K562 (cell line): ENCODE data around the gene TJP3. TPM values are rescaled to one million over a fixed set of nuclear protein-coding genes. Genes with fewer than 3 reads are reported as not detected.

Experiments used
- EGR1 ChIP-seq: fragments of 450-650 bp; conservative IDR thresholded peaks from 2 replicates; pipeline ENCODE4 v1.6.1; 2017; ENCODE audit warnings: mild to moderate bottlenecking
- MCM7 ChIP-seq, 2 experiments: fragments of 450-650 bp; IDR thresholded peaks; 2 replicates each; pipeline ENCODE4 v1.6.1; 2016 to 2018
- NEUROD1 ChIP-seq: fragments of 150-350 bp; IDR thresholded peaks from 2 replicates; pipeline ENCODE4 v1.6.1; 2014; ENCODE audit warnings: borderline replicate concordance, low read length, low read depth; ENCODE audit not compliant: partially characterized antibody
- PURB ChIP-seq: sonication (generic); formaldehyde crosslinking; IDR thresholded peaks from 2 replicates; pipeline ENCODE4 v1.9.0; 2021; ENCODE audit warnings: low read depth, mild to moderate bottlenecking, missing genetic modification reagents
- SIN3A ChIP-seq, 2 experiments: fragments of 150-350 bp in 1 of 2; IDR thresholded peaks; 2 replicates each; pipeline ENCODE4 v1.6.1; 2011 to 2016; ENCODE audit warnings: borderline replicate concordance in 2 of 2, low read depth in 2 of 2, low read length in 2 of 2, mild to moderate bottlenecking in 2 of 2, moderate library complexity in 2 of 2; ENCODE audit not compliant: control insufficient read depth in 1 of 2
- TCFL5 ChIP-seq: fragments of 250-450 bp; sonication (Bioruptor Pico); conservative IDR thresholded peaks from 2 replicates; pipeline ENCODE4 v1.6.1; 2021; ENCODE audit warnings: mild to moderate bottlenecking, moderate library complexity, matching md5 sums
- ZC3H11A ChIP-seq: IDR thresholded peaks from 2 replicates; pipeline ENCODE4 v1.6.1; 2012; ENCODE audit warnings: low read depth, low read length, improper control_type of control experiment
- polyA plus RNA-seq, 8 experiments: library from polyadenylated mRNA; depleted of rRNA in 4 of 8; stranded (reverse) in 5 of 8; unstranded in 3 of 8; fragments of >200 nt; fragmentation: Nextera tagmentation in 2 of 8; fragmentation: Illumina TruSeq in 1 of 8; extraction: Ambion mirVana in 2 of 8; extraction: Trizol in 1 of 8; gene quantifications; 2 replicates each; pipeline versions ENCODE4 v1.2.1 to v1.2.3, GENCODE V29; 2011 to 2014; ENCODE audit warnings: inconsistent platforms in 1 of 8, missing spikeins in 1 of 8
- total RNA-seq, 7 experiments: library from RNA; depleted of rRNA in 6 of 7; stranded (reverse); fragments of >200 nt in 6 of 7; fragmentation: Illumina TruSeq in 2 of 7; extraction: Trizol in 2 of 7; gene quantifications; 2 replicates each; pipeline versions ENCODE4 v1.2.1 to v1.2.3, GENCODE V29; 2011 to 2021; ENCODE audit warnings: low replicate concordance in 1 of 7
- TF ChIP-seq, protein P1 (sequence below): fragments of 250-450 bp; sonication (Bioruptor Pico); IDR thresholded peaks from 2 replicates; pipeline ENCODE4 v1.4.0; 2020; ENCODE audit warnings: mild to moderate bottlenecking, moderate library complexity
- TF ChIP-seq, protein P2 (sequence below): fragments of 250-450 bp; sonication (Bioruptor Pico); IDR thresholded peaks from 2 replicates; pipeline ENCODE4 v1.5.0; 2021
- TF ChIP-seq, protein P3 (sequence below), 2 experiments: IDR thresholded peaks; 2 replicates each; pipeline ENCODE4 v1.6.1; 2012; ENCODE audit warnings: improper control_type of control experiment in 2 of 2, low read depth in 2 of 2, low read length in 2 of 2, borderline replicate concordance in 1 of 2
- TF ChIP-seq, protein P4 (sequence below): sonication (generic); formaldehyde crosslinking; IDR thresholded peaks from 2 replicates; pipeline ENCODE4 v1.8.1; 2023; ENCODE audit warnings: mild to moderate bottlenecking, missing genetic modification reagents
- TF ChIP-seq, protein P5 (sequence below): fragments of 250-450 bp; sonication (Bioruptor Pico); IDR thresholded peaks from 2 replicates; pipeline ENCODE4 v1.4.0; 2020

Gene TJP3
- total and polyA plus RNA-seq, 9 of the 15 experiments (the other 6 are each of a cell fraction or from before 2014, with no cell fraction given) = 0.11 to 2.4 (median 0.57) TPM; not detected in 1

DNA sequence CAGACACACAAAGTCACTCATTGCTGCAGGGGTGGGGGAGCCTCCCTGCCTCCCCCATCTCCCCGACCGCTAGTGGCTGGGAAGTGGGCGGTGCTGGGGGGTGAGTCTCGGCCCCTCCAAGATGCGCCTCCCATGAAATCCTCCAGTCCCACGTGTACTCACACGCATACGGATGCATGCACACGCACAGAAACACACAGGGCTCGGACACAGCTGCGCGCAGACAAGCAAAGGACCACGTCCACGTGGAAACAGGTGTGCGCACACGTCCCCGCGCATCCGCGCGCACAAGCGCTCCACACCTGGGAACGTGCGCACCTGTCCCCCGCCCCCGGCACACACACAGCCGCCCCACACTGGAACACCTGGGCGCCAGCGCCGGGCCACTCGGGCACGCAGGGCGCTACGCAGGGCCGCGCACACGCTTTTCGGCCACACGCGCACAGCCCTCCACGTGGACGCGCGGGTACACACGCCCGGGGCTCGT is 77.3 kb downstream of the TJP3 start (continued):
- no peak for TF ChIP-seq TCFL5 (CRISPR knock-in tag)
- TF ChIP-seq ZC3H11A = no peak
- TF ChIP-seq, protein P1, sequence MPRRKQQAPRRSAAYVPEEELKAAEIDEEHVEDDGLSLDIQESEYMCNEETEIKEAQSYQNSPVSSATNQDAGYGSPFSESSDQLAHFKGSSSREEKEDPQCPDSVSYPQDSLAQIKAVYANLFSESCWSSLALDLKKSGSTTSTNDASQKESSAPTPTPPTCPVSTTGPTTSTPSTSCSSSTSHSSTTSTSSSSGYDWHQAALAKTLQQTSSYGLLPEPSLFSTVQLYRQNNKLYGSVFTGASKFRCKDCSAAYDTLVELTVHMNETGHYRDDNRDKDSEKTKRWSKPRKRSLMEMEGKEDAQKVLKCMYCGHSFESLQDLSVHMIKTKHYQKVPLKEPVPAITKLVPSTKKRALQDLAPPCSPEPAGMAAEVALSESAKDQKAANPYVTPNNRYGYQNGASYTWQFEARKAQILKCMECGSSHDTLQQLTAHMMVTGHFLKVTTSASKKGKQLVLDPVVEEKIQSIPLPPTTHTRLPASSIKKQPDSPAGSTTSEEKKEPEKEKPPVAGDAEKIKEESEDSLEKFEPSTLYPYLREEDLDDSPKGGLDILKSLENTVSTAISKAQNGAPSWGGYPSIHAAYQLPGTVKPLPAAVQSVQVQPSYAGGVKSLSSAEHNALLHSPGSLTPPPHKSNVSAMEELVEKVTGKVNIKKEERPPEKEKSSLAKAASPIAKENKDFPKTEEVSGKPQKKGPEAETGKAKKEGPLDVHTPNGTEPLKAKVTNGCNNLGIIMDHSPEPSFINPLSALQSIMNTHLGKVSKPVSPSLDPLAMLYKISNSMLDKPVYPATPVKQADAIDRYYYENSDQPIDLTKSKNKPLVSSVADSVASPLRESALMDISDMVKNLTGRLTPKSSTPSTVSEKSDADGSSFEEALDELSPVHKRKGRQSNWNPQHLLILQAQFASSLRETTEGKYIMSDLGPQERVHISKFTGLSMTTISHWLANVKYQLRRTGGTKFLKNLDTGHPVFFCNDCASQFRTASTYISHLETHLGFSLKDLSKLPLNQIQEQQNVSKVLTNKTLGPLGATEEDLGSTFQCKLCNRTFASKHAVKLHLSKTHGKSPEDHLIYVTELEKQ (CRISPR knock-in tag) = no peak
- TF ChIP-seq, protein P2, sequence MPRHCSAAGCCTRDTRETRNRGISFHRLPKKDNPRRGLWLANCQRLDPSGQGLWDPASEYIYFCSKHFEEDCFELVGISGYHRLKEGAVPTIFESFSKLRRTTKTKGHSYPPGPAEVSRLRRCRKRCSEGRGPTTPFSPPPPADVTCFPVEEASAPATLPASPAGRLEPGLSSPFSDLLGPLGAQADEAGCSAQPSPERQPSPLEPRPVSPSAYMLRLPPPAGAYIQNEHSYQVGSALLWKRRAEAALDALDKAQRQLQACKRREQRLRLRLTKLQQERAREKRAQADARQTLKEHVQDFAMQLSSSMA (CRISPR knock-in tag) = no peak
- TF ChIP-seq SIN3A (IDR thresholded peaks at IDR 0.05; ENCODE audit: borderline replicate concordance in 2 of 2, control insufficient read depth in 1 of 2, low read depth in 2 of 2, low read length in 2 of 2) = no peak
- no peak for TF ChIP-seq MCM7 (IDR thresholded peaks at IDR 0.05)
- TF ChIP-seq, protein P3, sequence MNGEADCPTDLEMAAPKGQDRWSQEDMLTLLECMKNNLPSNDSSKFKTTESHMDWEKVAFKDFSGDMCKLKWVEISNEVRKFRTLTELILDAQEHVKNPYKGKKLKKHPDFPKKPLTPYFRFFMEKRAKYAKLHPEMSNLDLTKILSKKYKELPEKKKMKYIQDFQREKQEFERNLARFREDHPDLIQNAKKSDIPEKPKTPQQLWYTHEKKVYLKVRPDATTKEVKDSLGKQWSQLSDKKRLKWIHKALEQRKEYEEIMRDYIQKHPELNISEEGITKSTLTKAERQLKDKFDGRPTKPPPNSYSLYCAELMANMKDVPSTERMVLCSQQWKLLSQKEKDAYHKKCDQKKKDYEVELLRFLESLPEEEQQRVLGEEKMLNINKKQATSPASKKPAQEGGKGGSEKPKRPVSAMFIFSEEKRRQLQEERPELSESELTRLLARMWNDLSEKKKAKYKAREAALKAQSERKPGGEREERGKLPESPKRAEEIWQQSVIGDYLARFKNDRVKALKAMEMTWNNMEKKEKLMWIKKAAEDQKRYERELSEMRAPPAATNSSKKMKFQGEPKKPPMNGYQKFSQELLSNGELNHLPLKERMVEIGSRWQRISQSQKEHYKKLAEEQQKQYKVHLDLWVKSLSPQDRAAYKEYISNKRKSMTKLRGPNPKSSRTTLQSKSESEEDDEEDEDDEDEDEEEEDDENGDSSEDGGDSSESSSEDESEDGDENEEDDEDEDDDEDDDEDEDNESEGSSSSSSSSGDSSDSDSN (IDR thresholded peaks at IDR 0.05; ENCODE audit: borderline replicate concordance in 1 of 2, low read depth in 2 of 2, low read length in 2 of 2) = no peak
- no peak for TF ChIP-seq NEUROD1
- TF ChIP-seq PURB (CRISPR knock-in tag) = no peak
- no peak for TF ChIP-seq EGR1
- TF ChIP-seq, protein P4, sequence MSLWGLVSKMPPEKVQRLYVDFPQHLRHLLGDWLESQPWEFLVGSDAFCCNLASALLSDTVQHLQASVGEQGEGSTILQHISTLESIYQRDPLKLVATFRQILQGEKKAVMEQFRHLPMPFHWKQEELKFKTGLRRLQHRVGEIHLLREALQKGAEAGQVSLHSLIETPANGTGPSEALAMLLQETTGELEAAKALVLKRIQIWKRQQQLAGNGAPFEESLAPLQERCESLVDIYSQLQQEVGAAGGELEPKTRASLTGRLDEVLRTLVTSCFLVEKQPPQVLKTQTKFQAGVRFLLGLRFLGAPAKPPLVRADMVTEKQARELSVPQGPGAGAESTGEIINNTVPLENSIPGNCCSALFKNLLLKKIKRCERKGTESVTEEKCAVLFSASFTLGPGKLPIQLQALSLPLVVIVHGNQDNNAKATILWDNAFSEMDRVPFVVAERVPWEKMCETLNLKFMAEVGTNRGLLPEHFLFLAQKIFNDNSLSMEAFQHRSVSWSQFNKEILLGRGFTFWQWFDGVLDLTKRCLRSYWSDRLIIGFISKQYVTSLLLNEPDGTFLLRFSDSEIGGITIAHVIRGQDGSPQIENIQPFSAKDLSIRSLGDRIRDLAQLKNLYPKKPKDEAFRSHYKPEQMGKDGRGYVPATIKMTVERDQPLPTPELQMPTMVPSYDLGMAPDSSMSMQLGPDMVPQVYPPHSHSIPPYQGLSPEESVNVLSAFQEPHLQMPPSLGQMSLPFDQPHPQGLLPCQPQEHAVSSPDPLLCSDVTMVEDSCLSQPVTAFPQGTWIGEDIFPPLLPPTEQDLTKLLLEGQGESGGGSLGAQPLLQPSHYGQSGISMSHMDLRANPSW = no peak
- TF ChIP-seq, protein P5, sequence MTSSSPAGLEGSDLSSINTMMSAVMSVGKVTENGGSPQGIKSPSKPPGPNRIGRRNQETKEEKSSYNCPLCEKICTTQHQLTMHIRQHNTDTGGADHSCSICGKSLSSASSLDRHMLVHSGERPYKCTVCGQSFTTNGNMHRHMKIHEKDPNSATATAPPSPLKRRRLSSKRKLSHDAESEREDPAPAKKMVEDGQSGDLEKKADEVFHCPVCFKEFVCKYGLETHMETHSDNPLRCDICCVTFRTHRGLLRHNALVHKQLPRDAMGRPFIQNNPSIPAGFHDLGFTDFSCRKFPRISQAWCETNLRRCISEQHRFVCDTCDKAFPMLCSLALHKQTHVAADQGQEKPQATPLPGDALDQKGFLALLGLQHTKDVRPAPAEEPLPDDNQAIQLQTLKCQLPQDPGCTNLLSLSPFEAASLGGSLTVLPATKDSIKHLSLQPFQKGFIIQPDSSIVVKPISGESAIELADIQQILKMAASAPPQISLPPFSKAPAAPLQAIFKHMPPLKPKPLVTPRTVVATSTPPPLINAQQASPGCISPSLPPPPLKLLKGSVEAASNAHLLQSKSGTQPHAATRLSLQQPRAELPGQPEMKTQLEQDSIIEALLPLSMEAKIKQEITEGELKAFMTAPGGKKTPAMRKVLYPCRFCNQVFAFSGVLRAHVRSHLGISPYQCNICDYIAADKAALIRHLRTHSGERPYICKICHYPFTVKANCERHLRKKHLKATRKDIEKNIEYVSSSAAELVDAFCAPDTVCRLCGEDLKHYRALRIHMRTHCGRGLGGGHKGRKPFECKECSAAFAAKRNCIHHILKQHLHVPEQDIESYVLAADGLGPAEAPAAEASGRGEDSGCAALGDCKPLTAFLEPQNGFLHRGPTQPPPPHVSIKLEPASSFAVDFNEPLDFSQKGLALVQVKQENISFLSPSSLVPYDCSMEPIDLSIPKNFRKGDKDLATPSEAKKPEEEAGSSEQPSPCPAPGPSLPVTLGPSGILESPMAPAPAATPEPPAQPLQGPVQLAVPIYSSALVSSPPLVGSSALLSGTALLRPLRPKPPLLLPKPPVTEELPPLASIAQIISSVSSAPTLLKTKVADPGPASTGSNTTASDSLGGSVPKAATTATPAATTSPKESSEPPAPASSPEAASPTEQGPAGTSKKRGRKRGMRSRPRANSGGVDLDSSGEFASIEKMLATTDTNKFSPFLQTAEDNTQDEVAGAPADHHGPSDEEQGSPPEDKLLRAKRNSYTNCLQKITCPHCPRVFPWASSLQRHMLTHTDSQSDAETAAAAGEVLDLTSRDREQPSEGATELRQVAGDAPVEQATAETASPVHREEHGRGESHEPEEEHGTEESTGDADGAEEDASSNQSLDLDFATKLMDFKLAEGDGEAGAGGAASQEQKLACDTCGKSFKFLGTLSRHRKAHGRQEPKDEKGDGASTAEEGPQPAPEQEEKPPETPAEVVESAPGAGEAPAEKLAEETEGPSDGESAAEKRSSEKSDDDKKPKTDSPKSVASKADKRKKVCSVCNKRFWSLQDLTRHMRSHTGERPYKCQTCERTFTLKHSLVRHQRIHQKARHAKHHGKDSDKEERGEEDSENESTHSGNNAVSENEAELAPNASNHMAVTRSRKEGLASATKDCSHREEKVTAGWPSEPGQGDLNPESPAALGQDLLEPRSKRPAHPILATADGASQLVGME = no peak
